Measurements from ENCODE around the gene PEF1.

PEF1 gene

DNA sequence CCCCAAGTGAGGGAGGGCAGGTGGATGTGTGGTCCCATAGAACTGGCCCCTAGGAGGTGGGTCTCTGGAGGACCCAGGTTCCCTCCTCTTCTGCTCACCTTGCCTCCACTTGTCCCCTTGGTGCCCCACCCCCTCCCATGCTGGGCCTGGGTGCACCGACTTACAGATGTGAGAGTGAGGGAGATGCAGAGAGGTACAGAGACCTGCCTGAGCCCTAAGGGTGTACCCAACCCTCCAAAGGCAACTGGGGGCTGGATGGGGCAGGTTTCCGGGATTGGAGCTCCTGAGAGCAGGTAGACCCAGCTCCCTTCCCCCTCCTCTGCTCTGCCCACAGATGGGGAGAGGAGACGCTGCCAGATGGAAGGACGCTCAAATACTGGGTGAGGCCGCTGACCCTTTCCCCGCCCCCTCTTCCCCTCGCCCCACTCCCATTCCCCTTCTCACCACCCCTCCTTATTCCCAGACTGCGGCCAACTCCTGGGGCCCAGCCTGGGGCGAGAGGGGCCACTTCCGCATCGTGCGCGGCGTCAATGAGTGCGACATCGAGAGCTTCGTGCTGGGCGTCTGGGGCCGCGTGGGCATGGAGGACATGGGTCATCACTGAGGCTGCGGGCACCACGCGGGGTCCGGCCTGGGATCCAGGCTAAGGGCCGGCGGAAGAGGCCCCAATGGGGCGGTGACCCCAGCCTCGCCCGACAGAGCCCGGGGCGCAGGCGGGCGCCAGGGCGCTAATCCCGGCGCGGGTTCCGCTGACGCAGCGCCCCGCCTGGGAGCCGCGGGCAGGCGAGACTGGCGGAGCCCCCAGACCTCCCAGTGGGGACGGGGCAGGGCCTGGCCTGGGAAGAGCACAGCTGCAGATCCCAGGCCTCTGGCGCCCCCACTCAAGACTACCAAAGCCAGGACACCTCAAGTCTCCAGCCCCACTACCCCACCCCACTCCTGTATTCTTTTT is 58.0 kb downstream of the PEF1 start:
- no peak for TF ChIP-seq JUND (IDR thresholded peaks at IDR 0.05; ENCODE audit: low read depth)

DNA sequence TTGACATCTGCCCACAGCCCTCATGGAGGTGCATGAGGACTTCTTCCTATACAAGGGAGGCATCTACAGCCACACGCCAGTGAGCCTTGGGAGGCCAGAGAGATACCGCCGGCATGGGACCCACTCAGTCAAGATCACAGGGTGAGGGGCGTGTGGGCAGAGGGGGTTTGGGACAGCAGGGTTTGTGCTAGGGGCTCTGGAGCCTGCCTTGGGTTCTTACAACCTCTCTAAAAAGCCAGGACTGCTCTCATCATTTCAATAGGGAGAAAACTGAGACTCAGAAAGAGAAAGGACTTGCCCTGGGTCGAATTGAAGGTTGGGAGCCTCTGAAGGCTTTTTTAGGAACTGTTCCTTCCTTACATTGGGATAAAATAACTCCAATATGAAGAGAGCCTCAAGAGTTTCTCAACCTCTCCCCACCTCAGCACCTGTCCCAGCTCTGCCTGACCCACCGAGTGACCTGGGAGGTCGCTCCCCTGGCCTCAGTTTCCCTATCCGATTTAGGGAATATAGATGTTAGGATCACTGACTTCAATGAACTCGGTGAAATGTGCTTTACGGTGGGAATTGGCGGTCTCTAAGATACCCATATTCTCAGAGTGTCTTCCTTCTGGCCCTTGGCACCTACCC is 58.8 kb downstream of the PEF1 start:
- TF ChIP-seq JUND (IDR thresholded peaks at IDR 0.05; ENCODE audit: low read depth), result no peak
- in situ Hi-C loops (cut with HindIII; ENCODE audit: low pct_unique_long_range_greater_than_20kb, low sequenced_read_pairs), result no loop called here
- DNase-seq (ENCODE audit: low read depth in 1 of 2, low spot score in 1 of 2), result no peak

More for the DNA sequence above, 58.0 kb downstream of the PEF1 start:
- DNase-seq (ENCODE audit: low read depth in 1 of 2, low spot score in 1 of 2), result no peak
- in situ Hi-C loops (cut with HindIII; ENCODE audit: low pct_unique_long_range_greater_than_20kb, low sequenced_read_pairs), result no loop called here

- DNase-seq (ENCODE audit: low read depth in 1 of 2, low spot score in 1 of 2), result no peak
- in situ Hi-C loops (cut with HindIII; ENCODE audit: low pct_unique_long_range_greater_than_20kb, low sequenced_read_pairs), result no loop called here
- TF ChIP-seq JUND (IDR thresholded peaks at IDR 0.05; ENCODE audit: low read depth), result no peak
Measured at GRCh38 chr1:31584869-31585735, 59.6 kb downstream of the PEF1 start.

DNA sequence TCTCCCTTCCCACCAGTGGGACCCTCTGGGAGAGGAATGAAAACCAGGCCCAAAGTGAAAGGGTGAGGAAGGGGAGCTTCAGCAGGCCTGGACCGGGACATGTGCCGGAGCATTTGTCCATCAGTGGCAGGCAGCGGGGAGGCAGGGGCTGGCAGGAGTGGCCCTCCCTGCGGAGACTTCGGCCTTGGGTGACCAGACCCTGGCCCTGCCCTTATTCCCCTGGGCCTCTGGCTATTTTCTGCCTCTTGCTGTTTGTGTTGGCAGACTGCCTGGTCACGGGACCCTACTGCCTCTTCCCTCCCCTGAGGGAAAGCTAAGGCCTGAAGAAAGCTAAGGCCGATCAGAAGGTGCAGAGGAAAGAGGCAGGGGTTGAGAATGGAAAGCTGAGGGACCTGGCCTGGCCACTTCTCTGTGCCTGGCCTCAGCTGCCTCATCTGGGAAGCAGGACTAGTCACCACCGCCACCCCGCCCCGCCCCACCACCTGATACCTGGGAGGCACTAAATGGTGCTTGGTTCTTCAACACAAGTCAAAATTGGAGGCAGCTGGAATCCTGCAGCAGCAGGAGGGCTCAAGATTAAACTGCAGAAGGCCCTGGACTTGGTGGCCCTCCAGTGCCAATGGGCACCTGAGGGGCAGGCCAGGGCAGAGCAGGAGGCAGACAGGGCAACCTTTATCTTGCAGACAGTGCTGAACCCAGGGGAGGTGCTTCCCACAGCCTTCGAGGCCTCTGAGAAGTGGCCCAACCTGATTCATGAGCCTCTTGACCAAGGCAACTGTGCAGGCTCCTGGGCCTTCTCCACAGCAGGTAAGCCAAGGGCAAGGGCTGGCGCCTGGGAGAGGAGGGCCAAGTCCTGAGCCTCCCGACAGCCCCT is 60.4 kb downstream of the PEF1 start:
- TF ChIP-seq JUND (IDR thresholded peaks at IDR 0.05; ENCODE audit: low read depth), result no peak
- in situ Hi-C loops (cut with HindIII; ENCODE audit: low pct_unique_long_range_greater_than_20kb, low sequenced_read_pairs), result no loop called here

DNA sequence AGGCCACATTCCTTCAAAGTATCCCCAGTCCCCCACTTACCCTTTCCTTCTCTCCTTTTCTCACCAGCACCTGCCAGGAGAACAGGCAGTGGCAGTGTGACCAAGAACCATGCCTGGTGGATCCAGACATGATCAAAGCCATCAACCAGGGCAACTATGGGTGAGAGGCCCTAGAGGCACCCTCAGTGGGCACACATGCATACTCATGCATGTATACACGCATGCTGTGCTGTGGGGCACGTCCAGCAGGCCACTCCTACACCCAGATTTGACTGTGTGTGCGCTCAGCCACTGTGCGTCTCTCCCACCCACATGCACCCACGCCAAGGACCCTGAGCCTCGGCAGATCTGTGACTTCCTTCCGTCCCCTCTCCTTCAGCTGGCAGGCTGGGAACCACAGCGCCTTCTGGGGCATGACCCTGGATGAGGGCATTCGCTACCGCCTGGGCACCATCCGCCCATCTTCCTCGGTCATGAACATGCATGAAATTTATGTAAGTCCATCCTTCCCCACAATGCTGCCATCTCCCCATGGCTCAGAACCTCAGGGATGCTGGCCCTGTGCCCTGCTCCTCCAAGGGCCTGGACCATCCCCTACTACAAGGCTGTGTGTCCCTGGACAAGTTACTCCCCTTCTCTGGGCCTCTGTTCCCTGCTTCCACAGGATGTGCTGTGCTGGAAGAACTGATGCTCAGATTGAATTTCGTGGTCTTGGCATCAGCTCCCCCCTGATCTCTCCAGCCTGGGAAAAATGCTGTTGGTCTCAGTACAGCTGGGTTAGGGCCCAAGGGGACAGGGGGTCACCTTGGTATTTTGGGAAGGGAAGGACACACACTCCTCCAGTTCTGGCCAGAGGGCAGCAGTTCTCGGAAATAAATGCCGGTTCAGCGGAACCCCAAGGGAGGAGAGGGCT is 61.3 kb downstream of the PEF1 start:
- DNase-seq (ENCODE audit: low read depth in 1 of 2, low spot score in 1 of 2), result no peak
- in situ Hi-C loops (cut with HindIII; ENCODE audit: low pct_unique_long_range_greater_than_20kb, low sequenced_read_pairs), result no loop called here
- no peak for TF ChIP-seq JUND (IDR thresholded peaks at IDR 0.05; ENCODE audit: low read depth)

More for the DNA sequence above, 60.4 kb downstream of the PEF1 start:
- DNase-seq (ENCODE audit: low read depth in 1 of 2, low spot score in 1 of 2), result peak in 1 of 2 experiments; percentile 66

- in situ Hi-C loops (cut with HindIII; ENCODE audit: low pct_unique_long_range_greater_than_20kb, low sequenced_read_pairs), result no loop called here
- no peak for TF ChIP-seq JUND (IDR thresholded peaks at IDR 0.05; ENCODE audit: low read depth)
- peak in 1 of 2 experiments; percentile 79 for DNase-seq (ENCODE audit: low read depth in 1 of 2, low spot score in 1 of 2)
Measured at GRCh38 chr1:31581821-31582810, 62.6 kb downstream of the PEF1 start.

- in situ Hi-C loops (cut with HindIII; ENCODE audit: low pct_unique_long_range_greater_than_20kb, low sequenced_read_pairs), result no loop called here
- no peak for TF ChIP-seq JUND (IDR thresholded peaks at IDR 0.05; ENCODE audit: low read depth)
- no peak for DNase-seq (ENCODE audit: low read depth in 1 of 2, low spot score in 1 of 2)
Measured at GRCh38 chr1:31580891-31581603, 63.6 kb downstream of the PEF1 start.

- DNase-seq (ENCODE audit: low read depth in 1 of 2, low spot score in 1 of 2), result no peak
- in situ Hi-C loops (cut with HindIII; ENCODE audit: low pct_unique_long_range_greater_than_20kb, low sequenced_read_pairs), result no loop called here
- TF ChIP-seq JUND (IDR thresholded peaks at IDR 0.05; ENCODE audit: low read depth), result no peak
Measured at GRCh38 chr1:31580513-31580870, 64.2 kb downstream of the PEF1 start.
